Hepatocyte (in vitro differentiated cells): ENCODE data around the gene CHKB.

Experiments
- CTCF ChIP-seq: fragments of 200-600 bp; sonication (generic); IDR thresholded peaks from 2 replicates; pipeline ENCODE4 v1.5.1; 2016; ENCODE audit warnings: antibody characterized with exemption, mild to moderate bottlenecking; ENCODE audit not compliant: poor library complexity
- EZH2 ChIP-seq: fragments of 200-600 bp; sonication (generic); IDR thresholded peaks from 2 replicates; pipeline ENCODE4 v1.6.1; 2016; ENCODE audit warnings: antibody characterized with exemption, mild to moderate bottlenecking, borderline replicate concordance

- no peak for TF ChIP-seq CTCF
- TF ChIP-seq EZH2: no peak
Observed at GRCh38 chr22:50606946-50607658, 24.5 kb upstream of the CHKB start.
